HG02870 (cell line): ENCODE results near the gene FBXL20.
"Not testable (repeated sequence)": the region's sequence is repeated elsewhere in the genome, so short reads cannot be mapped to it uniquely, and the experiment has no call there.

Source experiments
- ATAC-seq: cut with Tn5 transposase; IDR thresholded peaks from one replicate; pipeline ENCODE4 v1.9.1; 2021; ENCODE audit warnings: mild to moderate bottlenecking, moderate library complexity; ENCODE audit not compliant: unreplicated experiment

Gene FBXL20

DNA sequence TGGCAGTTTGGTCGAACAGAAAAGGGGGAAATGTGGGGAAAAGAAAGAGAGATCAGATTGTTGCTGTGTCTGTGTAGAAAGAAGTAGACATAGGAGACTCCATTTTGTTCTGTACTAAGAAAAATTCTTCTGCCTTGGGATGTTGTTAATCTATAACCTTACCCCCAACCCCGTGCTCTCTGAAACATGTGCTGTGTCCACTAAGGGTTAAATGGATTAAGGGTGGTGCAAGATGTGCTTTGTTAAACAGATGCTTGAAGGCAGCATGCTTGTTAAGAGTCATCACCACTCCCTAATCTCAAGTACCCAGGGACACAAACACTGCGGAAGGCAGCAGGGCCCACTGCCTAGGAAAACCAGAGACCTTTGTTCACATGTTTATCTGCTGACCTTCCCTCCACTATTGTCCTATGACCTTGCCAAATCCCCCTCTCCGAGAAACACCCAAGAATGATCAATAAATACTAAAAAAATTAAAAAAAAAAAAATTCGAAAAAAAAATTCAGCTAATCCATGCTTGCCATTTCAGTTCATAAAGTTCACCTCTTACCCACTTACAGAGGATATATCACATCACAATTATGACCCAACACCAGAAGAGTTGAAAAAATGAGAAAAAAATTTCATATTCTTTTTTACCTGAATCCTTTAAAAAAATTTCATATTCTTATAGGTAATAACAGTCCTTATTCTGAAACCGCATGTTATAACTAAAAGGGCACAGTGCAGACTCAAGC lies 67.2 kb downstream of the FBXL20 start:
- ATAC-seq = not testable (repeated sequence)

DNA sequence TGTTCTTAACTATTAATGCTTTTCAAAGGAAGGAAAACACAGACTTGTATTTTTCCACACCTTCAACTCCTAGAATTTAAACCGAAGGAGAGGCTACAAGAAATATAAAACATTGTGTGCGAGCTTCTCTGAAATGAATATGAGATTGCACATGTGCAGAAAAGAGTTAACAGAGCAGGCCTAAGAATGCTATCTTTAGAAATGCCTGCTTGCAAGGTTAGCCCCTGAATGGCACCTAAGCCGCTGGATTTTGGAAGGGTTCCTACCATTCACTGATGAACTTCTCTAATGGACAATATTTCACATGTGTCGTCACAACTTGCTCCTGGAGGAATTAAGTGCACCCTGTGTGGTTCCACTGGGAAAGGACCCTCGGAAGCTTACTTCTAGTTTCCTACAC lies 69.3 kb downstream of the FBXL20 start:
- no peak for ATAC-seq

GRCh38 chr17:39328815-39329214 lies 72.6 kb downstream of the FBXL20 start:
- no peak for ATAC-seq

DNA sequence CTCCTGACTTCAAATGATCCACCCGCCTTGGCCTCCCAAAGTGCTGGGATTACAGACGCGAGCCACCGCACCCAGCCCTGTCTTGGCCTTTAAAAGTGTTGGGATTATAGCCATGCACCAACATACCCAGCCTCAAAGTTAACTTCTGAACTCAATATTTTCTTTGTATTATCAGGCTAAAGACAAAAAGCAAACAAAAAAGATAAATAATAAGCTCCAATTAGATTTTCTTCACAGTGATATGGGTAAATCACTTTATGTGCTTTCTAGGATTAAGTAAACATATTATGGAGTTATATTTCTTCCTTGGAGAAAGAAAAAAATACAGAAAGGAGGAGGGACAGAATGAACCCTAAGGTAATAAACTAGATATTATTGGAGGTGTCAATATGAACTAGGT lies 74.3 kb downstream of the FBXL20 start:
- ATAC-seq = no peak

DNA sequence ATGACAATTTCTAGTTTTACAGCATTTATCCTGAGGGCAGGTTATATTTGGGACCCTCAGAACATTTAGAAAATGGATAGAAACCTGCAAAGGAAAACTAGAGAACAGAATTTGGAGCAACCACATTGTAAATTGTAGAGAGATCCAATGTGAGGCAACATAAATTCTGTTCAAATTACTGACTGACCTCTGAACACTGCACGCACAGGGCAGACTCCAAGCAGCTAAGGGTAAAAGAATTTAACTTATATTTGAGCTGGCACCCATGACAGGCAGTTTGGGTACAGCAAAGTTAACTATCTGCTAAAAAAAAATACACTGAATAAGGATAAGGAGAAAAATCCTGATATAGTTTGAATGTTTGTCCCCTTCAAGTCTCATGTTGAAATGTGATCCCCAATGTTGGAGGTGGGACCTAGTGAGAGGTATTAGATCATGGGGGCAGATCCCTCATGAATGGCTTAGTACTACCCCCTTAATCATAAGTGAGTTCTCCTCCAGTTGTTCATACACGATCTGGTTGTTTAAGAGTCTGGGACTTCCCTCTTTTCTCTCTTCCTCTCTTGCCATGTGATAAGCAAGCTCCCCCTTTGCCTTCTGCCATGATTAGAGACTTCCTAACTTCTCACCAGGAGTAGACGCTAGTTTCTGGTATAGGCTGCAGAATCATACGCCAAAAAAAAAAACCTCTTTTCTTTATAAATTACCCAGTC lies 75.7 kb downstream of the FBXL20 start:
- no peak for ATAC-seq

- no peak for ATAC-seq
These were observed 82.8 kb downstream of the FBXL20 start for GRCh38 chr17:39318636-39319035.

GRCh38 chr17:39306509-39307212 lies 94.8 kb downstream of the FBXL20 start:
- no peak for ATAC-seq

- ATAC-seq = no peak
These were observed 95.4 kb downstream of the FBXL20 start for GRCh38 chr17:39305978-39306377.

- ATAC-seq = no peak
These were observed 97.2 kb downstream of the FBXL20 start for GRCh38 chr17:39304188-39304587.

GRCh38 chr17:39294060-39294459 lies 107.4 kb downstream of the FBXL20 start:
- no peak for ATAC-seq

DNA sequence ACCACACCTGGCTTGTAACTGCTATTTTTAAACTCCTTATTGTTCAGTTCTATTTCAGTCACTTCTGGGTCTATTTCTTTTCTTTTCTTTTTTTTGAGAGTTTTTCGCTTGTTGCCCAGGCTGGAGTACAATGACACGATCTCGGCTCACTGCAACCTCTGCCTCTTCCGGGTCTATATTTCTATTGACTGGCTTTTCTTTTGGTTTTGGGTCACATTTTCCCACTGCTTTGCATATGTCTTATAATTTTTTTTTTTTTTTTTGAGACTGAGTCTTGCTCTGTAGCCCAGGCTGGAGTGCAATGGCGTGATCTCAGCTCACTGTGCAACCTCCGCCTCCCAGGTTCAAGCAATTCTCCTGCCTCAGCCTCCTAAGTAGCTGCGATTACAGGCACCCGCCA lies 108.9 kb downstream of the FBXL20 start:
- ATAC-seq = not testable (repeated sequence)

- ATAC-seq = not testable (repeated sequence)
These were observed 114.9 kb downstream of the FBXL20 start for GRCh38 chr17:39286513-39286912.

DNA sequence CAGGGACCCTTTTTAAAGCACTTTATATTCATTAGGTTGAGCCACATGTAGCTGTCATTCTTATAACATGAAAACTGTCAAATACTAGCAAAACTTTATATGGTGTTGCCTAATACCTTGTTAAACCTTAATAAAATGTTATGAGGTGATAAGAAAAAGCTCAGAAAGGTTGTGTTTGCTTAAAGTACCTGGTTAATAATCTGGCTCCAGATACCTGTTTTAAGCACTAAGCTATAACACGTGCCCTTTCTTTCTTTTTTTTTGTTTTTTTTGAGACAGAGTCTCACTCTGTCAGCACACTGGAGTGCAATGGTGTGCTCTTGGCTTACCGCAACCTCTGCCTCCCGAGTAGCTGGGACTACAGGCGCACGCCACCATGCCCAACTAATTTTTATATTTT lies 116.7 kb downstream of the FBXL20 start:
- no peak for ATAC-seq

GRCh38 chr17:39283896-39284295 lies 117.5 kb downstream of the FBXL20 start:
- no peak for ATAC-seq

- no peak for ATAC-seq
These were observed 118.3 kb downstream of the FBXL20 start for GRCh38 chr17:39283098-39283497.

GRCh38 chr17:39281806-39282205 lies 119.6 kb downstream of the FBXL20 start:
- ATAC-seq = no peak

- not testable (repeated sequence) for ATAC-seq
These were observed 123.2 kb downstream of the FBXL20 start for GRCh38 chr17:39278246-39278645.

DNA sequence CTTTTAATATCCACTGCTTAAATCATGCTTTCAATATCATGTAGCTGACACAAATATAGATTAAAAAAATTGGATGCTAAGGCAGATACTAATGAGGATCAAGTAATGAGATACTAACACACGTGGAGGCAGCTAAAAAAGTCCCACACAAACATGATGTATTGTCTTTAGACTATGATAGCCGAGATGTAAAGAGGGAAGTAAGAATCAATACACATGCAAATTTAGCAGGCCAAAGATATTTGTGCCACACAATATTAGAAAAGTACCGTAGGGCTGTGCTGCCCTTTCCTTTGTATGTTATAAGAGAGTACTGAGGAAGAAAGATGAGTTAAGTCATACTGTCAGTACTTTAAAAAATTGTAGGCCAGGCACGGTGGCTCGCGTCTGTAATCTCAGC lies 124.3 kb downstream of the FBXL20 start:
- ATAC-seq = no peak

- no peak for ATAC-seq
These were observed 125.3 kb downstream of the FBXL20 start for GRCh38 chr17:39276113-39276512.

DNA sequence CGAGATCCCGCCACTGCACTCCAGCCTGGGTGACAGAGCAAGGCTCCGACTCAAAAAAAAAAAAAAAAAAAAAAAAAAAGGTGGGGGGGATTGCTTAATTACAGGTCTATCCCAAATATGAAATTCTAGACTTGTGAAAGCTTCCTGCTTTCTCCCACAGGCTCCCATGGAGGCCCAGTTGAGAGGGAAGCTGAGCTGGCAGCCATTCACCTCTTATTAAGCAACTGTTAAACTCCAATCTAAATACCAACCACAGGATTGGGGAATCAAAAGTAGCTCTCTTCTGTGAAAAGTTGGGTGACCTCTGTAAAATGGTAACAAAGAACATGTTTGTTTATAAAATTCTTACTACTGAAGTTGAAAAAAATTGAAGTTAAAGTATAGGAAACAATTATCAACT lies 129.9 kb downstream of the FBXL20 start:
- no peak for ATAC-seq

DNA sequence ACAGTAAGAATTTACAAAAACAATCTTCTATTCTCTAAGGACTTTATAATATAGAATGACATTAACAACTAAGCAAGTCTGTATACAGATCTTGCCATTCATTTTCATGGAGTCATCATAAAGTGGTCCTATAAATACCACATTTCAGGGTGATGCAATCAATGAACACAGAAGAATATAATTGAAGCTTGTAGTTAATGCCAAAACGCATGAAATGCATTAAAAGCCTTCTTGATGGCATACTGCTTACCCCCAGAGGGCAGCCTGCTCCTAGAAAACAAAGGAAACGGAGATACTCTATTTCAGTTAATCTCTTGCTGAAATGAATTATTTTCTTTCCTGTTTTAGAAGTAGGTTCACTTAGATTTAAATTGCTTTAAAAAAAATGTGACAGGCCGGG lies 130.5 kb downstream of the FBXL20 start:
- no peak for ATAC-seq

DNA sequence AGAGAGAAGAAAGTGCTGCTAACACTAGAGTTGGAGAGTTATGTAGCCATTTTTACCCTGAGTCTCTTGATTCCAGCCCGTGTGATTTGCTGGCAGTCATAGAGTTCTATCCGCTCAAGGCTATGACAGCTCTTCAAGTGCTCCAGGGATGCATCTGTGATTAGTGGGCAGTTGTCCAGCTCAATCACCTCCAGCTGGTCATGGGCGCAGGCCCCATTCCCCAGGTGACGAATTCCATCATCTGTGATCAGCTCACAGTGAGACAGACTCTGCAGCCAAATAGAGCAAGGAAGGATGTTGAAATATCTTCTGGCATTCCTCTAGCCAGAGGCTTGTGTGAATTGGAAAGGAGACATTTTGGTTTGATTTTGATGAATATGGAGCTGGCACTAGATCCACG lies 137.3 kb downstream of the FBXL20 start:
- ATAC-seq = no peak
